TTC549 (cell line): Measurements from ENCODE around the gene HDGFL3.
"Not testable (repeated sequence)": the region's sequence is repeated elsewhere in the genome, so short reads cannot be mapped to it uniquely, and the experiment has no call there.

Experiments used
- FAIRE-seq: peaks from 2 replicates; lab custom pipeline; 2012; peaks lifted over from hg19 to GRCh38; lab: Jason Lieb, UNC

Gene HDGFL3

GRCh38 chr15:83099290-83099689 lies 108.3 kb downstream of the HDGFL3 start:
- FAIRE-seq: no peak

GRCh38 chr15:83098079-83098478 lies 109.5 kb downstream of the HDGFL3 start:
- no peak for FAIRE-seq

DNA sequence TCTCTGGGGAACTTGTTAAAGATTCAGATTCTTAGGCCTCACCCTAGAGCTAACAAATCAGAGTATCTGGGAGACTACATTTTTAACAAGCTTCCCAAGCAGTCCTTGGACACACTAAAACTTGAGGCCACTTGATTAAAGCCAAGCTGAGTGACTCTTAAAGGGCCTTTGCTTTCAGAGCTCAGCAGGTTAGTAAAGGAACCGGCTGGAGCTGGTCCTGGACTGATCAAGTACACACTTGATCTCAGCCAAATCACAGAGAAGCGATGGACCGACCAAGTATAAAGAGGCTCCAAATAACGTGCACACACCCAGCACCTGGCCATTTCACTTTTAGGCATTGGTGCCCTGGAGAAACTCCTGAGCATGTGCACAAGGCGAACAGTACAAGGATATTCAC lies 113.0 kb downstream of the HDGFL3 start:
- FAIRE-seq: no peak

DNA sequence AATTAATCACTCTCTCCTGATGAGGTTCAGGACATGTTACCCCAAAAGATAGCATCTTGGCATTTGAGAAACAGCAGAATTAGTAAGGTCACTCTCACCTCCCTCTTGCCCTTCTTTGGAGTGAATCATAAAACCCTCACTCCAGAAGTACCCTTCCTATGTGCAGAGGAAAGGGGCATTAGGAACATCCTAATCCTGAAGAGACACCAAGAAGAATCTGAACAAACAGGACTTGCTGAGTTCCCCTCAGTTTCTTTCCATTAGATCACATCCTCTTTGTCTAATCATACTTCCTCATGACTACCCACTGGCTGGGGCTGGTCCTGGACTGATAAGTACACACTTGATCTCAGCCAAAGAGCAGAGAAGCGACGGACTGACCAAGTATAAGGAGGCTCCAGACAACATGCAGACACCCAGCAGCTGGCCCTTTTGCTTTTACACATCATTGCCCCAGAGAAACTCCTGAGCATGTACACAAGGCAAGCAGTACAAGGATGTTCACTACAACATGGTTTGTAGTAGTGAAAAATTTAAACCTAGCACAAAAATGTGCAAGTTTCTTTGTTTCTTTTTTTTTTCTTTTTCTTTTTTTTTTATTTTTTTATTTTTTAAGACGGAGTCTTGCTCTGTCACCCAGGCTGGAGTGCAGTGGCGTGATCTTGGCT lies 115.2 kb downstream of the HDGFL3 start:
- no peak for FAIRE-seq

GRCh38 chr15:83091965-83092308 lies 115.7 kb downstream of the HDGFL3 start:
- not testable (repeated sequence) for FAIRE-seq

- no peak for FAIRE-seq
Observed at GRCh38 chr15:83090465-83090864, 117.2 kb downstream of the HDGFL3 start.

GRCh38 chr15:83088876-83089275 lies 118.7 kb downstream of the HDGFL3 start:
- no peak for FAIRE-seq

GRCh38 chr15:83087576-83087975 lies 120.0 kb downstream of the HDGFL3 start:
- FAIRE-seq: no peak

GRCh38 chr15:83085864-83086552 lies 121.6 kb downstream of the HDGFL3 start:
- not testable (repeated sequence) for FAIRE-seq

GRCh38 chr15:83085461-83085860 lies 122.2 kb downstream of the HDGFL3 start:
- not testable (repeated sequence) for FAIRE-seq

GRCh38 chr15:83082730-83083386 lies 124.8 kb downstream of the HDGFL3 start:
- FAIRE-seq: no peak

DNA sequence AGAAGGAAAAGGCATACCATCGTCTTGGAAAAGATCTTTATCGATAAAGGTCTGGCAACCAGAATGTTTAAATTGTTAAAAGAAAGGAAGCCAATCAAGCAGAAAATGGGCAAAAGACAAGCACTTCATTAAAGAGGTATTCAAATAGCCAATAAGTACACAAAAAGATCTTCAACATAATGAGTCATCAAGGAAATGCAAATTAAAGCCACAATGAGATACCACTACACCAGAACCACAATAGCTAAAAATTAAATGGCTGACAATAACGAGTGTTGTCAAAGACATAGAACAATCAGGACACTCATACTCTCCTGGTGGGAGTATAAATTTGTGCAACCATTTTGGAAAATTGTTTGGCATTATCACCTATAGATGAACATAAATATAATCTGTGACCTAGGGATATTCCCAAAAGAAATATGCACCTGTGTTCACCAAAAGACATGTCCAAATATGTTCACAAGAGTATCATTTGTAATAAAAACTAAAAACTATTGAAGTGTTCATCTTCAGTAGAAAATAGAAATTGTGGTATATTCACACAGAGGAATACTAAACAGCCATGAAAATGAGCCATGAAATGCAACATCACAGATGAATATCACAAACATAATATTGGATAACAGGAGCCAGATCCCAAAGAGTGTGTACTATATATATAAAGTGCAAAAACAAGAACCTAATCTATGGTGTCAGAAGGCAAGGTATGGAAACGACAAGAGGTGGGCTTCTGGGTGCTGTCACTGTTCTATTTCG lies 126.2 kb downstream of the HDGFL3 start:
- no peak for FAIRE-seq

DNA sequence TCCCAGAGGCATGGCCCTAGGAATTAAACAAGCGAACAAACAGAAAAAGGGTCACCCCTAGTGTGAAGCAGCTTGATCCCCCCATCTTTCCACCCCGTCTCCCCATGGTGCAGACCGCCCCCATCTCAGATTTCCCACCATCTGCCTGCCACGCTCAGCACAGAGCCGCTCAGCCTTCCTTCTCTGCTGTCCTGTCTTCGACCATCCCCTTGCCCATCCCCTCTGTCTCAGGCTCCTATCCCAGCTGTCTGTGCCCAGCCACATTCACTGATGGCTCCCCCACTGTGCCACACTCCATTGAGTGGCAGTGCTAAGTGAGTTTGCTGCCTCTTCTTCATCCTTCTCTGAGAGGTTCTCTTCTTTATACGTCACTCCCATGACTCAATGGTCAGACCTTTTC lies 128.9 kb downstream of the HDGFL3 start:
- no peak for FAIRE-seq
